GM18498 (cell line): ENCODE data around the gene KCNC3.

Experiments used
- ATAC-seq: cut with Tn5 transposase; IDR thresholded peaks from one replicate; pipeline ENCODE4 v1.9.1; 2021; ENCODE audit warnings: mild to moderate bottlenecking, moderate library complexity; ENCODE audit not compliant: unreplicated experiment

Gene KCNC3

DNA sequence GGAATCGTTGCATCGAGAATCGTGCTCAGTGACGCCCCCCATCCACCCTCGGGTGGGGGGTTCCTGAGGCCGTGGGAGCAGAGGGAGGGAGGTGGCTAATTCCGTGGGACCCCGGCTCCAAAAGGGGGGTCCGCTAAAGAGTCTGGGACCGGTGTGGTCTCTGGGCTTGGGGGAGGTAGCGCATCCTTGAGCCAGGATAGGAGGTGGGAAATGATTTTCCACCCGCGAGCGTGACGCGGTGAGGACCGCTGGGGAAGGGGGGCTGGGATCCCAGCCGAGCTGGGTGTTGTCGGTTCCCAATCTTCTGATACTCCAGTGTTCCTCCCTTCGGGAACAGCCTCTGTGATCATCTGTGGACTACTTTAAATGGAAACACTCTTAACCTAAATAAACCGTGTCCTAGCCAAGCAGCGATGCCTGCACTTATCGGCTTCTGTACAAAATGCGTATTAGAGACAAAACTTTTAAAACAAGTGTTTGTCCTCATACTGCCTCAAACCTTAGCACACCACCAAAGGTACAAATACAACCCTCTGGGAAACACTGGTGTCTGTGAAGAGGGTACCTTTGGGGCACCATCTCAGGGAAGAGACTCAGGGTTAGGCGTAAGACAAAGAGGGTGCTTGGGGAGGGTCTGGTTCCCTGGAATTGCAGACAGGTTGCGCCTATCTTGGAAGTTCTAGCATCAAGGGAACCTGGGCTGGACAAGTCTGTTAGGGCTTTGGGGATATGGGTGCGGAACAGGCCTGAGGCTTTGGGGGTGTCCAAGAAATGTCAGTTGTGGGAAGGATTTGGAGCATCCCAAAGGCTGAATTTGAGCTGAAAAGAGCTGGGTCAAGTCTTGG, 16.0 kb downstream of the KCNC3 start:
- no peak for ATAC-seq

DNA sequence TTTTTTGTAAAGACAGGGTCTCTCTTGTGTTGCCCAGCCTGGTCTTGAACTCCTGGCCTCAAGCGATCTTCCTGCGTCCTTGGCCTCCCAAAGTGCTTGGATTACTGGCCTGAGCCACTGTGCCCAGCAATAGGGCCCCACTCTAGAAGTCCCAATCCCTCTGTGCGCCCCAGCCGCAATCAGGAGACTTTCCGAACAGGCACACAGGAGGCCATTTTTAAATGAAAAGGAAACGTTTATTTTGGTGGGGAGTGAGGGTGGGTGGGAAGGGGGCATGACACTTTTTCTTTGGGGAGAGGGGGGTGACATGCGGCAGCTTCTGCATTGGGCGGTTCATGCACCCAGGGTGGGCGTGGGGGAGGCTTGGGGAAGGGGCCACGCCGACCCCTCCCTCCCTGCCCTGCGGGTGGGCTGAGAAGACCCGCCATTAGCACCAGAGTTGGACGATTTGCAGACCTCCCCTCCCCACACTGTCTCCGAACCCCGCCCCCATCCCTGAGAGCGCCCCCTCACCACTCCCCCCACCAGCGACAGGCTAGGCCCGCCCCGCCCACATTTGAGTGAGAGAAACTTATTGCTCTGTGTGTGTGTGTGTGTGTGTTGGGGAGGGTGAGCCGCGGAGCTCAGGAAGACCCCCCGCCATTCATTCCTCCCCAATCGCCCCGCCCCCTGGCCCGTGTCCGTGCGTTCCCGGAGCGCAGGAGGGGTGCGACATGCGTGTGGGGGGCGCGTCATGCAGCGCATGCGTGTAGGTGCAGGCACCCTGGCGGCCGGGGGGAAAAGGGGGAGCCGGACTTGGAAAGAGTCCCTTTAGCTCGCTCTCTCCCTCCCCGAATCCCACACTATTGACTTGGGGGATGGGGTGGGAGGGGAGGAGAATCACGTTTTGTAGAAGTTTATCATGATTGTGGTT, 17.2 kb downstream of the KCNC3 start:
- no peak for ATAC-seq

DNA sequence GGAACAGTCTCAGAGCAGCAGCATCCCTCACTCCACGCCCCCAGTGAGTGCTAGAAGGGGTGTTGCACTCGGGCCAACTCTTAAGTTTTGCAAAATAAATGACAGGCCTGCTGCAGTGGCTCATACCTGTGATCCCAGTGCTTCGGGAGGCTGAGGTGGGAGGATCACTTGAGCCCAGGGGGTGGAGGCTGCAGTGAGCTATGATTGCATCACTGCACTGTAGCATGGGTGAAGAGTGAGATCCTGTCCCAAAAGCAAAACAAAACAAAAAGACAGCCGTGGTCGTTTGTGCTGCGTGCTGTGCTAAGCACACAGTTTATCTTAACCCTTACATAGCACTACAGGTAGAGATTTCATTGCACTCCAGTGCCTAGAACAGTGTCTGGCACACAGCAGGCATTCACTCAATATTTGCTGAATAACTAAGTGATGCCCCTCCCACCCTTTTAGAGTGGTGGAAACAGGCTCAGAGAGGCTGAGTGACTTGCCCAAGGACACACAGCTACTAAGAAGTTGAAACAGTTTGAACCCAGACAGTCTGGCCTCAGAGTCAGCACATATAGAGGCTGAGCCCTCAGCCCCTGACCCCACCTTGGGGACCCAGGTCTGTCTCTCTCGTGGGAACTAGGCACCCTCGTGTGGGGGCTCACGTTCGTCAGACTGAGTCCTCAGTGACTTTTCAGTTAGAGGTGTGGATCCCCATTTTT, 18.3 kb downstream of the KCNC3 start:
- no peak for ATAC-seq

DNA sequence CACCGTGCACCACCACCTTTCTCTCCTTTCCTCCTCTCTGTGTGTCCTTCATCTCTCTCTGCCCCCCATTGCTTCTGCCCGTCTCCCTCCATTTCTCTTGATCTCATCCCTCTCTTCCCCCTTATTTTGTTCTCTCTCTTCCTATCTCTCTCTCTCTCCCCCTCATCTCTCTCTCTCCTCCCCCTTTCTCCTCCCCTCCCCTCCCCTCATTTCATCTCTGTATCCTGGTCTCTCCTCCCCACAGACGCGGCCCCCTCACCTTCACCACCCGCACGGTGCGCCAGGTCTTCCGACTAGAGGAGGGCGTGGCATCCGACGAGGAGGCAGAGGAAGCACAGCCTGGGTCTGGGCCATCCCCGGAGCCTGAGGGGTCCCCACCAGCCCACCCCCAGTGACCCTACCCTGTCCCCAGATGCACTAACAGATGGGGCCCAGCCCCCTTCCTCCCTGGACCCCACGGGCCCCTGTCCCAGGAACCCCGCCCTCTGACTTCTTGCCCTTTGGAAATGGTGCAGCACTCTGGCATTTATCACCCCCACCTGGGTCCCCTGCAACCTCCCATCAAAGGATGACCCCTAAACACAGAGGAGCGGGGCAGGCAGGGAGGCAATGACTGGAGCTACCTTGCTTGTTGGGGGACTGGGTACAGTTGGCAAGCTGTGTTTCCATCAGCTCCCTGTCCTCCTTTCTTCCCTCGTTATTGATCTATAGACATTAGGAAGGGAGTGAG, 19.6 kb downstream of the KCNC3 start:
- ATAC-seq = no peak

DNA sequence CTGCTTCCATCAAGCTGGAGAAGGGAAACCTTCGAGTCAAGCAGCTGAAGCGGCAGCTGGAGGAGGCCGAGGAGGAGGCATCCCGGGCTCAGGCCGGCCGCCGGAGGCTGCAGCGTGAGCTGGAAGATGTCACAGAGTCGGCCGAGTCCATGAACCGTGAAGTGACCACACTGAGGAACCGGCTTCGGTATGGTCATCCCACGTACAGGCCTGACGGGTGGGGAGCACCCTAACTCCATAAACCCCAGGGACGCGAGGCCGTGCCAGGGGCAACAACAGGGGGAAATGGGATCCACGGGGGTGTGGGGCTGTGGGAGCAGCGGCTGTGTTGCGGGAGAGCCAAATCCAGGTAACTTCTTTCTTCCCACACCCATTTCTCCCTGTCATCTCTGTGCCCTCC, 20.2 kb downstream of the KCNC3 start:
- ATAC-seq = no peak

DNA sequence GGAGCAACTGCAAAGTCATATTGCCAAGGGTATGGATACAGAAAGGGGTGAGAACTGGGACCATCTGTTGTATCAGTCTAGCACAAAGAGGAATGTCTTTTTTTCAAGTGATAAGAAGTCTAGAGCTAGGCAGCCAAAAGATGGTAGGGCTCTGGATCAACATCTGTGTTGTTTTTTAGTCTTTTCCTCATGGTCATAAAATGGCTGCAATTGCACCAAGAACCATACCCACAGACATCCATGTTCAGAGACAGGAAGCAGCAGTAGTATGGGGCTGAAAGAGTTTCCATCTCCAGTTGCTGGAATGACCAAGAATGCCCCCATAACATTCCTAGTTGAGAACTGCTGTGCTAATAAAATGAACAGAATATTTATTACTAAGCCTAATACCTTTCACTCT, 25.6 kb downstream of the KCNC3 start:
- no peak for ATAC-seq

DNA sequence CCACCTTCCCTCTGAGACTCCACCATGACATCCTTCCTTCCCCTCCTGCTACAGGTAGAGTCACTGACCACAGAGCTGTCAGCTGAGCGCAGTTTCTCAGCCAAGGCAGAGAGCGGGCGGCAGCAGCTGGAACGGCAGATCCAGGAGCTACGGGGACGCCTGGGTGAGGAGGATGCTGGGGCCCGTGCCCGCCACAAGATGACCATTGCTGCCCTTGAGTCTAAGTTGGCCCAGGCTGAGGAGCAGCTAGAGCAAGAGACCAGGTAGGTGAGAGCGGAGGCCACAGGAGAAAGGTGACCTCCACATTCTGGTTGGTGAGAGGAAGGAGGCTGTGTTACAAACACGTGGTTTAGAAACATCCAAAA, 27.6 kb downstream of the KCNC3 start:
- no peak for ATAC-seq

DNA sequence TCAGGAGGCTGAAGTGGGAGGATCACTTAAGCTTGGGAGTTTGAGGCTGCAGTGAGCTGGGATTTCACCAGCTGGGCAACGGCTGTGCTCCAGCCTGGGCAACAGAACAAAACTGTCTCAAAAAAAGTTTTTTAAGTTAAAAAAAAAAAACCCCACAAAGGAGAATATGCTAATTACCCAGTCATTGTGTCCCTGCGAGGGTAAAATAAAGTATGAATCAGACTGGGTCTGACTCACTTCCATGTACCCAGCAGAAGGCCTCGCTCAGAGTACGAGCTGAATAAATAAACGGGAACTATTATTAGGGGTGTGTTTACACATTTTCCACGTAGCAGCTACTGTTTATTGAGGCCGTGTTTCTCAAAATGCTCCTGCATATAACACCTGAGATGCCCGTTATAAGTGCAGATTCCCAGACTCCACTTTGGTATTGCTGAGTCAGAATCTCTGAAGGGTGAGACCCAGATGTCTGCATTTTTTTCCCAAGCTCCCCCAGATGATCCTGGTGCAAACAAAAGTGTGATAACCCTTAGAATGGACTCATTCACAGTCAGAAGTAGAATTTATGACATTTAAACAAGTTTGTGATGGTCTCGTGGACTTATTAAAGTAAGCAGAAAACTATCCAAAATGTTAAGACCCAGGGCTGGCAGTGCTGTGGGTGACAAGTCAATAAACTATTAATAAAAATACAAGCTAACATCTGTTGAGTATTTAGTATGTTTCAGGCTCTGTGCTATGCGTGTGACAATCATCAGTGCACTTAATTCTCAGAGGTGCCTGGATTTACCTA, 28.2 kb downstream of the KCNC3 start:
- ATAC-seq = no peak

DNA sequence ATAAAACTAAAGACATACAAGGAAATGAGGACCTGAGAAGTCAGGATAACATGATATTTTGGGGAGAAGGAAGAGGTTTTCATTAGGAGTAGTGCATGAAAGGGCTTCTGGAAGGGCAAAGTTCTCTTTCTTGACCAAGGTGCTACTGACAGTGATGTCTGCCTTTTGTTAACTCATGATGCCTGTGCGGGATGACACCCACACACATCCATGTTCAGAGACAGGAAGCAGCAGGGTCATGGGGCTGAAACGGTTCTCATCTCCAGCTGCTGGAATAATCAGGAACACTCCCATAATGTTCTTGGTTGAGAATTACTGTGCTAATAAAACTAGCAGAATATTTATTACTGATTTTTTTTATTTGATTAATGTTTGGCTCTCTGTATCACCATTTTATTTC, 29.1 kb downstream of the KCNC3 start:
- no peak for ATAC-seq

DNA sequence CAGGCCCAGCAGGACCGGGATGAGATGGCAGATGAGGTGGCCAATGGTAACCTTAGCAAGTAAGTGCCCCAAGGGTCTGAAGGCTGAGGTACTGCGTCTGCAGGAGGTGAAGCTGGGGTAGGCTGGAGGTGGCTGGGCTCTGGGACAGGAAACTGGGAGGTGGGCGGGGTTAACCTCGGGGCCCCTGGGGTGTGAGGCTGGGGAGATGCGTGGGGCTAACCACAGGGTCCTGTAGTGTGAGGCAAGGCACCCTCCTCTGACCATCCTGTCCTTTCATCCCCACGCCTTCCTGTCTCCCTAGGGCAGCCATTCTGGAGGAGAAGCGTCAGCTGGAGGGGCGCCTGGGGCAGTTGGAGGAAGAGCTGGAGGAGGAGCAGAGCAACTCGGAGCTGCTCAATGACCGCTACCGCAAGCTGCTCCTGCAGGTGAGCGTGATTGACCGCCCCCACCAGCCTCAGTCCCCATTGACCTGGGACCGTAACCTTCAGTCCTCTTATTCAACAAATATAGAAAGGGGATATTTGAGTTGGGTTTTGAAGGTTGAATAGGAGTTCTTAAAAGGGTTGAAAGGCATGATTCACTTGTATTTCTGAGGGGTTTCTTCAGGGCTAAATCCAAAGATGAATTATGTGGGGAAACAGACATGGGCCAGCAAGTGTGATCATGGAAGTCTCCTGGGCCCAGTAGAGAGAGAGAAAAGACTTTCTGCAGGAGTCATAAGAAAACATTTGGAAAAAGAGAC, 35.7 kb downstream of the KCNC3 start:
- ATAC-seq = no peak

DNA sequence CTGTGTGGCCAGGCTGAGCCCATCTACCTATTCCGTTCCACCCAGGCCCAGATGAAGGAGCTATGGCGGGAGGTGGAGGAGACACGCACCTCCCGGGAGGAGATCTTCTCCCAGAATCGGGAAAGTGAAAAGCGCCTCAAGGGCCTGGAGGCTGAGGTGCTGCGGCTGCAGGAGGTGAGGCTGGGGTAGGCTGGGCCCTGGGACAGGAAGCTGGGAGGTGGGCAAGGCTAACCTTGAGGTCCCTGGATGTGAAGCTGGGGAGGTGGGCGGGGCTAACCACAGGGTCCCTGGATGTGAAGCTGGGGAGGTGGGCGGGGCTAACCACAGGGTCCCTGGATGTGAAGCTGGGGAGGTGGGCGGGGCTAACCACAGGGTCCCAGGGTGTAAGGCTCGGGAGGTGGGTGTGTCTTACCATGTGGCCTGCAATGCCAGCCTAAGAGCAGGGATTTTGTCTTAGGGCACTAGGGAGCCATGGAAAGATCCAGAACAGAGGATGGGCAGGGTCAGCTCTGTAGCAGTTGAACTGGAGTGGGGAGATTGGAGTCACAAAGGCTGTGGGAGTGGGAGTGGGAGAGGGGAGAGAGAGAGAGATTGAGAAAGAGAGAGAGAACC, 36.9 kb downstream of the KCNC3 start:
- no peak for ATAC-seq

DNA sequence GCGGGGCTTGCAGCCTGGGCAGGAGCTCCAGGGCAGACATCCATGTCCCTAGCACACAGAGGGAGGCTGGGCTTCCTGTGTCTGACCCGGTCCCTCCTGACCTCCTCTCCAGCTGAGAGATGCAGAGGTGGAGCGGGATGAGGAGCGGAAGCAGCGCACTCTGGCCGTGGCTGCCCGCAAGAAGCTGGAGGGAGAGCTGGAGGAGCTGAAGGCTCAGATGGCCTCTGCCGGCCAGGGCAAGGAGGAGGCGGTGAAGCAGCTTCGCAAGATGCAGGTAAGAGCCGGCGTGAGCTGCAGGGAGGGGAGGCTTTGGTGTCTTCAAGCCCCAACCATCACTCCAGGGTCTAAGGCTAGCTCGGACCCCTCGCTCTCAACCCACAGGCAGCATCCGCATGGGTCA, 38.4 kb downstream of the KCNC3 start:
- ATAC-seq = no peak

DNA sequence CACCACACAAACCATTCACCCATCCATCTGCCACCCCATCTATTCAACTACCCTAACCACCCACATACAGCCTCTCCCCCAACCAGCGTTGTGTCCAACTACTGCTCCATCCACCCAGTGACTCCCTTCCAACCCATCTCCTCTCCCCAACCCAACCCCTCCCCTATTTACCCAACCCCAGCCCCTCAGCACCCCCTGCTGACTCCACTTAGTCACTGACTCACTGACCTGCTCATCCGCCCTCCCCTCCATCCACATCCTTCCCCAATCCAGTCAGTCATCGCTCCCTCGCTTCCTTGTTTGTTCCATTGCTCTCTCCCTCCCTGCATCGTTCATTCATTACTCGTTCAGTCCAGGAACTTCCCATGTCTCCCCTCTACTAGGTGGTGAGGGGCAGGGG, 39.2 kb downstream of the KCNC3 start:
- no peak for ATAC-seq

DNA sequence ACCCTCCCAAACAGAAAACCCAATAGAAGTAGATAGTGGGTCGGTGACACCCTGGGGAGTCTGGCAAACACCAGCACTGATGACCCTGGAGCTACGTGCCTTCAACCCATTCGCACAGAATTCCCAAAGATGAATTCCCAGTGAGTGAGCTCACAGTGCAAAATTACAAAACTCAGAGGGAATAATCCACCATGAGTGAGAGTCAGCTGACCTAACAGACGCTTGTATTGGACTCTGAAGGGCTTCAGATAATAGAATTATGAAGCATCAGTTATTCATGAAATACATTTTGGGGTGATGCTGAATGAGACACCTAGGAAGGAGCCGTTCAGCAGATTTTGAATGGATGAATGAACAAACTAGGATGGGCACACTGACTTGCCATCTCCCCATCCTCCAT, 40.2 kb downstream of the KCNC3 start:
- no peak for ATAC-seq

DNA sequence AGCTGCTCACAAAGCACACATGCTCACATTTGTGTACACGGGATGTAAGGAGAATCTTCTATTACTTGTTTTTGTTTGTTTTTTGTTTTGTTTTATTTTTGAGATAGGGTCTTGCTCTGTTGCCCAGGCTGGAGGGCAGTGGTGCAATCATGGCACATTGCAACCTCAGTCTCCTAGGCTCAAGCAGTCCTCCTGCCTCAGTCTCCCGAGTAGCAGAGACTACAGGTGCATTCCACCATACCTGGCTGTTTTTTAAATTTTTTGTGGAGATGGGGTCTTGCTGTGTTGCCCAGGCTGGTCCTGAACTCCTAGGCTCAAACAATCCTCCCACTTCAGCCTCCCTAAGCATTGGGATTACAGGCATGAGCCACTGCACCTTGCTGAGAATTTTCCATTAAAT, 41.8 kb downstream of the KCNC3 start:
- ATAC-seq = no peak

DNA sequence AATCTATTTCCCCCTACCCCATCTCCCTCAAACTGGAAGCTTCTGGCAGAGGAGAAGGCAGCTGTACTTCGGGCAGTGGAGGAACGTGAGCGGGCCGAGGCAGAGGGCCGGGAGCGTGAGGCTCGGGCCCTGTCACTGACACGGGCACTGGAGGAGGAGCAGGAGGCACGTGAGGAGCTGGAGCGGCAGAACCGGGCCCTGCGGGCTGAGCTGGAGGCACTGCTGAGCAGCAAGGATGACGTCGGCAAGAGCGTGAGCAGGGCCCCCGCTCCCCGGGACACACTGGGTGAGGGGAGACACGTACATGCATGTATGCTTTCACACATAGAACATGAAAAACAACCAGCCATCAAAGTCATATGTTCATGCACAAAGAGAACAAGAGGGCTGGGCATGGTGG, 42.7 kb downstream of the KCNC3 start:
- no peak for ATAC-seq

DNA sequence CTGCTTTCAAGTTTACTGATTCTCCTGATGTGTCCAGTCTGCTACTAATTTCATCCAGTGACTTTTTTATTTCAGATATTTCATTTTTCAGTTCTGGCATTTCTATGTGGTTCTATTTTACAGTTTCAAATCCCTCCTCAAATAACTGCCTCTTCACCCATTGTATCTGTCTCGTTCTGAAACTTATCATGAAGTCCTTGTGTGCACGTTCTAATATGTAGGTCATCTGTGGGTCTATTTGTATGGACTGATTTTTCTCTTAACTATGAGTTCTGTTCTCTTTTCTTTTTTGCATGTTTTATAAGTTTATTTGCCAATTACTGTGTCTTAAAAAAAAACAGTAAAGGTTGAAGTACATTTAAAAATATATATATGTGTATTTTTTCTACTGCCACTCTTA, 43.3 kb downstream of the KCNC3 start:
- ATAC-seq = no peak

DNA sequence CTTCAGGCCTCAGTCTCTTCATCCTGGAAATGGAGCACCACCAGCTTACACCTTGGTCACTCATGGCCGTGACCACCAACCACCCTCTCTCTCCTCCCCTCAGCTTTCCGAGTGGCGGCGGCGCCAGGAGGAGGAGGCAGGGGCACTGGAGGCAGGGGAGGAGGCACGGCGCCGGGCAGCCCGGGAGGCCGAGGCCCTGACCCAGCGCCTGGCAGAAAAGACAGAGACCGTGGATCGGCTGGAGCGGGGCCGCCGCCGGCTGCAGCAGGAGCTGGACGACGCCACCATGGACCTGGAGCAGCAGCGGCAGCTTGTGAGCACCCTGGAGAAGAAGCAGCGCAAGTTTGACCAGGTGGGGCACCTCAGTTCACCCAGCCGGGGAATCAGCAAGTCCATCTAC, 47.7 kb downstream of the KCNC3 start:
- no peak for ATAC-seq

DNA sequence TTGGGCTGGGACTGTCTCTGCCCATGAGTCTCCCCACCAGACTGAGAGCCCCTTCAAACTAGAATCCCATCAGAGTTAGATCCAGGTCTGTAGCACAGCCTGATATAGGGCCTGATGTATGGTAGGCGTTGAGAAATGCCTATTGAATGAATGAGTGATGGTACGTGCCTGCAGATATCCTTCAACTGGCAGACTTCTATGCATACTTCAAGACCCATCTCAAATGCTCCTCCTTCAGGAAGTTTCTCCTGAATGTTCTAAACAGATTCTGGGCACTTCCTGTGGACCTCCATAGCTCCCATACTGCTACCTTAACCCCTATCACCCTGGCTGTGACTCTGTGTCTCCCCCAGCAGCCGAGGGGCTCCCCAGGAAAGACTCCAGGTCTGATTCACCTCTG, 48.2 kb downstream of the KCNC3 start:
- ATAC-seq = no peak
